OCI-LY7 (cell line): ENCODE results near the gene RSPH6A.

Source experiments
- CTCF ChIP-seq: fragments of 200-600 bp; sonication (generic); conservative IDR thresholded peaks from 2 replicates; pipeline ENCODE4 v1.5.1; 2014; ENCODE audit warnings: mild to moderate bottlenecking, antibody characterized with exemption, low read length, moderate library complexity, mixed read lengths
- EZH2phosphoT487 ChIP-seq: fragments of 200-600 bp; sonication (generic); IDR thresholded peaks from 2 replicates; pipeline ENCODE4 v1.6.1; 2018; ENCODE audit warnings: low read depth, borderline replicate concordance, mild to moderate bottlenecking, mixed run types, antibody characterized with exemption, low read length, moderate library complexity, mixed read lengths

GRCh38 chr19:45785781-45786532, 29.2 kb downstream of the RSPH6A start:
- TF ChIP-seq CTCF (no peak), EZH2phosphoT487 (no peak)
